ENCODE measurements around the gene GREB1. TPM values are rescaled to one million over a fixed set of nuclear protein-coding genes. Genes with fewer than 3 reads are reported as not detected.

Gene GREB1
- total RNA-seq, 1 experiment from 2014 or later, result 6.2 TPM

DNA sequence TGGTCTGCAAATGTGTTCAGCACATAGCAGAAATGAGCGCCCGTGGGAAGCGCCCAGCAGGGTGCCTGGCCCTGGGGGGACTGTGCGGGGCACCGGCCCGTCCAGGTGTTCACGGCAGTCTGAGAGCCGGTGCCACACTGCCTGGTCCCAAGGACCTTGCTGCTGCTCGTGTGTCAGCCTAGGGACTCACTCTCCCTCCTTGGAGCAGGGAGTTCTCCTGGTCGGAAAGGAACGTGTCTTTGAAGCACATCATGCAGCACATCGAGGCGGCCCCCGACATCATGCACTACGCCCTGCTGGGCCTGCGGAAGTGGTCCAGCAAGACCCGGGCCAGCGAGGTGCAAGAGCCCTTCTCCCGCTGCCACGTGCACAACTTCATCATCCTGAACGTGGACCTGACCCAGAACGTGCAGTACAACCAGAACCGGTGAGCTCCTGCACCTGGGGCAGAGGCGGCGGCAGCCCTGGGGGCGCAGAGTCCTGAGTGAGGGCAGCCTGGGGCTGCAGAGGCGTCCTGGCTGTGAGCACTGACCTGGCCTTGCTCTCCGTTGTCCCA, 100.2 kb downstream of the GREB1 start:
- no peak overlapping the region for H2AFZ ChIP-seq (ENCODE audit: low read depth, low read length, poor library complexity, severe bottlenecking)
- TF ChIP-seq ELF1 (IDR thresholded peaks at IDR 0.05; ENCODE audit: borderline replicate concordance, low read depth) (no peak), EZH2phosphoT487 (IDR thresholded peaks at IDR 0.05; ENCODE audit: borderline replicate concordance) (no peak), CEBPB (IDR thresholded peaks at IDR 0.05; ENCODE audit: low read depth) (no peak), EGR1 (IDR thresholded peaks at IDR 0.05; ENCODE audit: low read depth) (no peak), POLR2AphosphoS5 (IDR thresholded peaks at IDR 0.05; ENCODE audit: low read depth, low read length) (no peak), CBX3 (IDR thresholded peaks at IDR 0.05; ENCODE audit: low read depth) (no peak), SRF (IDR thresholded peaks at IDR 0.05; ENCODE audit: low read depth) (no peak), SIN3A (IDR thresholded peaks at IDR 0.05; ENCODE audit: low read depth) (no peak), SP1 (IDR thresholded peaks at IDR 0.05; ENCODE audit: low read depth) (no peak), POLR2A (IDR thresholded peaks at IDR 0.05; ENCODE audit: borderline replicate concordance, extremely low read depth, insufficient read depth, insufficient read length) (no peak), RAD21 (IDR thresholded peaks at IDR 0.05; ENCODE audit: low read depth) (no peak), TCF7L2 (IDR thresholded peaks at IDR 0.05; ENCODE audit: borderline replicate concordance, extremely low read depth, insufficient read depth, insufficient read length) (no peak), YY1 (IDR thresholded peaks at IDR 0.05; ENCODE audit: extremely low read depth, insufficient replicate concordance, low read depth, low read length) (no peak)
- TF ChIP-seq, protein P1, sequence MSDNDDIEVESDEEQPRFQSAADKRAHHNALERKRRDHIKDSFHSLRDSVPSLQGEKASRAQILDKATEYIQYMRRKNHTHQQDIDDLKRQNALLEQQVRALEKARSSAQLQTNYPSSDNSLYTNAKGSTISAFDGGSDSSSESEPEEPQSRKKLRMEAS (IDR thresholded peaks at IDR 0.05), result no peak
- TF ChIP-seq, protein P2, sequence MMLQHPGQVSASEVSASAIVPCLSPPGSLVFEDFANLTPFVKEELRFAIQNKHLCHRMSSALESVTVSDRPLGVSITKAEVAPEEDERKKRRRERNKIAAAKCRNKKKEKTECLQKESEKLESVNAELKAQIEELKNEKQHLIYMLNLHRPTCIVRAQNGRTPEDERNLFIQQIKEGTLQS (IDR thresholded peaks at IDR 0.05), result no peak
- TF ChIP-seq, protein P3, sequence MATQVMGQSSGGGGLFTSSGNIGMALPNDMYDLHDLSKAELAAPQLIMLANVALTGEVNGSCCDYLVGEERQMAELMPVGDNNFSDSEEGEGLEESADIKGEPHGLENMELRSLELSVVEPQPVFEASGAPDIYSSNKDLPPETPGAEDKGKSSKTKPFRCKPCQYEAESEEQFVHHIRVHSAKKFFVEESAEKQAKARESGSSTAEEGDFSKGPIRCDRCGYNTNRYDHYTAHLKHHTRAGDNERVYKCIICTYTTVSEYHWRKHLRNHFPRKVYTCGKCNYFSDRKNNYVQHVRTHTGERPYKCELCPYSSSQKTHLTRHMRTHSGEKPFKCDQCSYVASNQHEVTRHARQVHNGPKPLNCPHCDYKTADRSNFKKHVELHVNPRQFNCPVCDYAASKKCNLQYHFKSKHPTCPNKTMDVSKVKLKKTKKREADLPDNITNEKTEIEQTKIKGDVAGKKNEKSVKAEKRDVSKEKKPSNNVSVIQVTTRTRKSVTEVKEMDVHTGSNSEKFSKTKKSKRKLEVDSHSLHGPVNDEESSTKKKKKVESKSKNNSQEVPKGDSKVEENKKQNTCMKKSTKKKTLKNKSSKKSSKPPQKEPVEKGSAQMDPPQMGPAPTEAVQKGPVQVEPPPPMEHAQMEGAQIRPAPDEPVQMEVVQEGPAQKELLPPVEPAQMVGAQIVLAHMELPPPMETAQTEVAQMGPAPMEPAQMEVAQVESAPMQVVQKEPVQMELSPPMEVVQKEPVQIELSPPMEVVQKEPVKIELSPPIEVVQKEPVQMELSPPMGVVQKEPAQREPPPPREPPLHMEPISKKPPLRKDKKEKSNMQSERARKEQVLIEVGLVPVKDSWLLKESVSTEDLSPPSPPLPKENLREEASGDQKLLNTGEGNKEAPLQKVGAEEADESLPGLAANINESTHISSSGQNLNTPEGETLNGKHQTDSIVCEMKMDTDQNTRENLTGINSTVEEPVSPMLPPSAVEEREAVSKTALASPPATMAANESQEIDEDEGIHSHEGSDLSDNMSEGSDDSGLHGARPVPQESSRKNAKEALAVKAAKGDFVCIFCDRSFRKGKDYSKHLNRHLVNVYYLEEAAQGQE (IDR thresholded peaks at IDR 0.05; ENCODE audit: low read depth), result no peak
- TF ChIP-seq, protein P4, sequence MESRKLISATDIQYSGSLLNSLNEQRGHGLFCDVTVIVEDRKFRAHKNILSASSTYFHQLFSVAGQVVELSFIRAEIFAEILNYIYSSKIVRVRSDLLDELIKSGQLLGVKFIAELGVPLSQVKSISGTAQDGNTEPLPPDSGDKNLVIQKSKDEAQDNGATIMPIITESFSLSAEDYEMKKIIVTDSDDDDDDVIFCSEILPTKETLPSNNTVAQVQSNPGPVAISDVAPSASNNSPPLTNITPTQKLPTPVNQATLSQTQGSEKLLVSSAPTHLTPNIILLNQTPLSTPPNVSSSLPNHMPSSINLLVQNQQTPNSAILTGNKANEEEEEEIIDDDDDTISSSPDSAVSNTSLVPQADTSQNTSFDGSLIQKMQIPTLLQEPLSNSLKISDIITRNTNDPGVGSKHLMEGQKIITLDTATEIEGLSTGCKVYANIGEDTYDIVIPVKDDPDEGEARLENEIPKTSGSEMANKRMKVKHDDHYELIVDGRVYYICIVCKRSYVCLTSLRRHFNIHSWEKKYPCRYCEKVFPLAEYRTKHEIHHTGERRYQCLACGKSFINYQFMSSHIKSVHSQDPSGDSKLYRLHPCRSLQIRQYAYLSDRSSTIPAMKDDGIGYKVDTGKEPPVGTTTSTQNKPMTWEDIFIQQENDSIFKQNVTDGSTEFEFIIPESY (IDR thresholded peaks at IDR 0.05; ENCODE audit: extremely low read depth, insufficient replicate concordance, low read length), result no peak
- ATAC-seq (no peak), DNase-seq (ENCODE audit: low read depth, low spot score) (no peak)
- CTCF ChIA-PET, result no interaction called here
- no TSS peak for BruUV-seq (replicated peaks)
- no peaks in the 10 kb centered on the region; a peak in 1 of 4 replicates for H3K4me1 ChIP-seq (ENCODE audit: control insufficient read depth in 1 of 2, insufficient read depth in 2 of 2, low read length in 2 of 2)
- no peak overlapping the region for H3K27ac ChIP-seq (ENCODE audit: low read depth, low read length)
- H3K27me3 ChIP-seq (ENCODE audit: insufficient read depth, low read length), result no peaks in the 10 kb centered on the region
- no peak overlapping the region for H3K4me3 ChIP-seq (replicated peaks in 1 of 2; ENCODE audit: low read depth in 1 of 2, low read length in 2 of 2)
- H3K36me3 ChIP-seq (ENCODE audit: control insufficient read depth in 1 of 2, insufficient read depth in 2 of 2, low read length in 2 of 2), result no peaks in the 10 kb centered on the region
- POLR2A ChIA-PET, result no interaction called here
- H3K4me2 ChIP-seq (ENCODE audit: low read length), result no peak overlapping the region
- intact Hi-C loops (cut with micrococcal nuclease), result no loop called here
- H3K9ac ChIP-seq (ENCODE audit: low read length), result no peak overlapping the region
- no peaks in the 10 kb centered on the region for H3K9me2 ChIP-seq (ENCODE audit: insufficient read depth)
- H3K9me3 ChIP-seq (ENCODE audit: control insufficient read depth in 1 of 2, insufficient read depth in 1 of 2, low read depth in 1 of 2, low read length in 2 of 2), result no peaks in the 10 kb centered on the region
- RAD21 ChIA-PET (ENCODE audit: low non-redundant PET in 1 of 2, low total read pairs in 2 of 2, uncharacterized antibody in 2 of 2, unreplicated experiment in 2 of 2), result no interaction called here
- no peaks in the 10 kb centered on the region for H3K79me2 ChIP-seq (ENCODE audit: insufficient read depth, low read length)
- H4K20me1 ChIP-seq (ENCODE audit: insufficient read depth), result no peaks in the 10 kb centered on the region
